A549 (cell line): Measurements from ENCODE around the gene WNT6. TPM values are rescaled to one million over a fixed set of nuclear protein-coding genes. Genes with fewer than 3 reads are reported as not detected.

Source experiments
- ATAC-seq, 2 experiments: fragments of 200-7000 bp in 1 of 2; fragments of >200 bp in 1 of 2; cut with Nextera tagmentation in 1 of 2; cut with Tn5 transposase in 1 of 2; 3 replicates each; pipeline versions ENCODE4 v1.8.0 to v1.9.1; 2018 to 2020; ENCODE audit warnings: mild to moderate bottlenecking in 1 of 2, moderate library complexity in 1 of 2
- CTCF ChIA-PET: fragments of 300-600 bp; sonication (Branson Sonifier 250); formaldehyde crosslinking; extraction: SDS; loops from one replicate; lab custom pipeline; 2021; ENCODE audit warnings: antibody characterized with exemption, inconsistent platforms; lab: Yijun Ruan, JAX
- POLR2A ChIA-PET: fragments of 350-600 bp; formaldehyde crosslinking; extraction: SDS; loops from one replicate; lab custom pipeline; 2021; ENCODE audit warnings: antibody characterized with exemption, inconsistent platforms; lab: Yijun Ruan, JAX
- DNase-seq, 2 experiments: peaks; one replicate each; pipeline versions ENCODE4 v3.0.0 to v3.0.0-alpha.2; 2011 to 2016; ENCODE audit warnings: low read depth in 1 of 2, low spot score in 1 of 2
- FAIRE-seq: peaks from 2 replicates; lab custom pipeline; 2011; peaks lifted over from hg19 to GRCh38; lab: Jason Lieb, UNC
- H3K27ac ChIP-seq, 2 experiments: fragments of >200 bp; sonication (Bioruptor Twin); formaldehyde crosslinking; 3 replicates each; pipeline ENCODE4 v1.5.1; 2016 to 2017
- H3K4me1 ChIP-seq: fragments of >200 bp; sonication (Bioruptor Twin); formaldehyde crosslinking; 3 replicates; pipeline ENCODE4 v1.6.1; 2016
- H3K4me2 ChIP-seq: fragments of >200 bp; sonication (Bioruptor Twin); formaldehyde crosslinking; 3 replicates; pipeline ENCODE4 v1.6.1; 2016
- H3K4me3 ChIP-seq: fragments of >200 bp; sonication (Bioruptor Twin); formaldehyde crosslinking; 3 replicates; pipeline ENCODE4 v1.5.1; 2016
- H3K9me3 ChIP-seq: fragments of >200 bp; sonication (Bioruptor Twin); formaldehyde crosslinking; 3 replicates; pipeline ENCODE4 v1.6.1; 2016
- CBX2 ChIP-seq: fragments of 200-600 bp; sonication (generic); IDR thresholded peaks from 2 replicates; pipeline ENCODE4 v1.6.1; 2016; ENCODE audit warnings: low read depth, mild to moderate bottlenecking, borderline replicate concordance
- EP300 ChIP-seq, 2 experiments: fragments of >200 bp; sonication (Bioruptor Twin); formaldehyde crosslinking; IDR thresholded peaks; 2 replicates in 1 of 2; 3 replicates in 1 of 2; pipeline ENCODE4 v1.6.1; 2016 to 2017
- ESRRA ChIP-seq: fragments of 150-350 bp; IDR thresholded peaks from 2 replicates; pipeline ENCODE4 v1.6.1; 2014; ENCODE audit warnings: mild to moderate bottlenecking, low read length, borderline replicate concordance
- FOSB ChIP-seq: fragments of 250-450 bp; sonication (Bioruptor Pico); IDR thresholded peaks from 2 replicates; pipeline ENCODE4 v1.5.0; 2020; ENCODE audit warnings: mild to moderate bottlenecking, moderate library complexity
- FOSL2 ChIP-seq, 2 experiments: fragments of 450-650 bp in 1 of 2; fragments of >200 bp in 1 of 2; sonication (Bioruptor Twin) in 1 of 2; formaldehyde crosslinking; IDR thresholded peaks; 2 replicates each; pipeline versions ENCODE4 v1.5.0 to v1.6.1; 2016 to 2020; ENCODE audit warnings: mild to moderate bottlenecking in 1 of 2, moderate library complexity in 1 of 2
- FOXS1 ChIP-seq: fragments of 250-450 bp; sonication (Bioruptor Pico); IDR thresholded peaks from 2 replicates; pipeline ENCODE4 v1.5.0; 2020; ENCODE audit warnings: mild to moderate bottlenecking, moderate library complexity
- HDAC2 ChIP-seq: fragments of 200-600 bp; sonication (generic); IDR thresholded peaks from 2 replicates; pipeline ENCODE4 v1.6.1; 2016
- HMGXB4 ChIP-seq: fragments of 250-450 bp; sonication (Bioruptor Pico); IDR thresholded peaks from 2 replicates; pipeline ENCODE4 v1.5.0; 2021; ENCODE audit warnings: mild to moderate bottlenecking, moderate library complexity, borderline replicate concordance
- HOXB13 ChIP-seq: fragments of 250-450 bp; sonication (Bioruptor Pico); IDR thresholded peaks from 2 replicates; pipeline ENCODE4 v1.5.0; 2020; ENCODE audit warnings: low read depth, mild to moderate bottlenecking, moderate library complexity
- JUNB ChIP-seq: fragments of >200 bp; sonication (Bioruptor Twin); formaldehyde crosslinking; IDR thresholded peaks from 2 replicates; pipeline ENCODE4 v1.6.1; 2016
- MAFK ChIP-seq: fragments of 450-650 bp; IDR thresholded peaks from 2 replicates; pipeline ENCODE4 v1.6.1; 2014; ENCODE audit not compliant: partially characterized antibody
- MYC ChIP-seq: IDR thresholded peaks from 2 replicates; pipeline ENCODE4 v1.6.1; 2012; ENCODE audit warnings: mild to moderate bottlenecking, inconsistent platforms, low read length, improper control_type of control experiment, borderline replicate concordance
- NFE2L2 ChIP-seq: fragments of 150-350 bp; conservative IDR thresholded peaks from 2 replicates; pipeline ENCODE4 v1.6.1; 2014; ENCODE audit warnings: low read length
- POLR2AphosphoS2 ChIP-seq: conservative IDR thresholded peaks from 2 replicates; pipeline ENCODE4 v1.6.1; 2012; ENCODE audit warnings: low read length, improper control_type of control experiment, inconsistent platforms
- RAD21 ChIP-seq, 2 experiments: fragments of >200 bp in 1 of 2; sonication (Bioruptor Twin) in 1 of 2; formaldehyde crosslinking in 1 of 2; IDR thresholded peaks in 1 of 2; conservative IDR thresholded peaks in 1 of 2; 2 replicates in 1 of 2; 3 replicates in 1 of 2; pipeline ENCODE4 v1.6.1; 2012 to 2018; ENCODE audit warnings: inconsistent platforms in 1 of 2
- RARB ChIP-seq: fragments of 250-450 bp; sonication (Bioruptor Pico); IDR thresholded peaks from 2 replicates; pipeline ENCODE4 v1.8.0; 2021; ENCODE audit warnings: mild to moderate bottlenecking, moderate library complexity
- RCOR1 ChIP-seq: fragments of 150-350 bp; IDR thresholded peaks from 2 replicates; pipeline ENCODE4 v1.6.1; 2014; ENCODE audit warnings: antibody characterized with exemption, low read length, low read depth
- SMC3 ChIP-seq: fragments of >200 bp; sonication (Bioruptor Twin); formaldehyde crosslinking; IDR thresholded peaks from 3 replicates; pipeline ENCODE4 v1.6.1; 2018; ENCODE audit warnings: inconsistent platforms
- TFCP2L1 ChIP-seq: fragments of 250-450 bp; sonication (Bioruptor Pico); IDR thresholded peaks from 2 replicates; pipeline ENCODE4 v1.5.0; 2021; ENCODE audit warnings: mild to moderate bottlenecking
- ZC3H11A ChIP-seq: fragments of 450-650 bp; IDR thresholded peaks from 2 replicates; pipeline ENCODE4 v1.6.1; 2014; ENCODE audit warnings: antibody characterized with exemption, mild to moderate bottlenecking
- ZNF302 ChIP-seq: fragments of 250-450 bp; sonication (Bioruptor Pico); IDR thresholded peaks from 2 replicates; pipeline ENCODE4 v1.9.0; 2021; ENCODE audit warnings: inconsistent platforms, mild to moderate bottlenecking, moderate library complexity
- ZSCAN20 ChIP-seq: fragments of 250-450 bp; sonication (Bioruptor Pico); IDR thresholded peaks from 2 replicates; pipeline ENCODE4 v1.8.0; 2022; ENCODE audit warnings: mild to moderate bottlenecking, moderate library complexity
- WGBS: methylation state at CpG from one replicate; pipeline ENCODE4 v1.1.6; 2017; ENCODE audit errors: missing lambda C conversion rate; 5-methylcytosine and 5-hydroxymethylcytosine counted together
- polyA plus RNA-seq, 4 experiments: library from polyadenylated mRNA; depleted of rRNA in 3 of 4; stranded (reverse); fragments of >200 nt; fragmentation: RNase III in 1 of 4; extraction: RNeasy Plus Mini Kit Qiagen cat#74134 plus additional on column Dnase treatment in 1 of 4; gene quantifications; 2 replicates in 3 of 4; 3 replicates in 1 of 4; pipeline ENCODE4 v1.2.3, GENCODE V29; 2011 to 2017

The WNT6 gene
- polyA plus RNA-seq, 2 of the 4 experiments (the other 2 are of a cell fraction) = 0.06 to 0.10 TPM

- H3K4me2 ChIP-seq = no peak overlapping the region
- TF ChIP-seq ZNF302 (CRISPR knock-in tag) (no peak), FOXS1 (CRISPR knock-in tag) (no peak), CBX2 (no peak), HMGXB4 (CRISPR knock-in tag) (no peak), POLR2AphosphoS2 (no peak), MAFK (no peak)
- H3K4me3 ChIP-seq = no peak overlapping the region
- DNase-seq (no peak), ATAC-seq (no peak), FAIRE-seq (no peak)
- WGBS = 82% methylated on average over 18 of the region's 23 CpGs
- CTCF ChIA-PET = interaction anchor here (21.9 to 23.0 kb wide), 2 partner anchors 5 to 11 kb away, joined by 665 read pairs; partner anchors contain the start of gene WNT10A
- H3K4me1 ChIP-seq = peaks cover 11% of the 10 kb centered on the region
- POLR2A ChIA-PET = no interaction called here
- H3K9me3 ChIP-seq = no peaks in the 10 kb centered on the region
- no peak overlapping the region for H3K27ac ChIP-seq
Observed at GRCh38 chr2:218889937-218890336, 30.3 kb downstream of the WNT6 start.

- Histone ChIP-seq H3K4me3 (no peak overlapping the region), H3K4me2 (no peak overlapping the region), H3K4me1 (peaks cover 14% of the 10 kb centered on the region), H3K27ac (no peak overlapping the region), H3K9me3 (no peaks in the 10 kb centered on the region)
- ChIA-PET POLR2A (no interaction called here), CTCF (interaction anchor here (1.3 to 23.0 kb wide), 3 partner anchors 5 to 43 kb away, joined by 3 to 665 read pairs (median 665); partner anchors contain the start of gene WNT10A)
- TF ChIP-seq RARB (CRISPR knock-in tag) = no peak
- TF ChIP-seq HDAC2 = no peak
- TF ChIP-seq HOXB13 (CRISPR knock-in tag) = no peak
- no peak for TF ChIP-seq NFE2L2
- TF ChIP-seq RAD21 (conservative IDR thresholded peaks at IDR 0.05 in 1 of 2, IDR thresholded peaks at IDR 0.05 in 1 of 2) = no peak
- no peak for TF ChIP-seq SMC3
- no peak for TF ChIP-seq ZSCAN20
- TF ChIP-seq FOSL2 (IDR thresholded peaks at IDR 0.05) = no peak
- TF ChIP-seq FOSL2 (CRISPR knock-in tag; IDR thresholded peaks at IDR 0.05) = no peak
- TF ChIP-seq TFCP2L1 = no peak
- TF ChIP-seq ESRRA = no peak
- no peak for TF ChIP-seq ZC3H11A
- no peak for TF ChIP-seq RCOR1
- TF ChIP-seq JUNB = no peak
- WGBS = 40% methylated on average over 3 of the region's 3 CpGs
- FAIRE-seq = no peak
- ATAC-seq = no peak
- no peak for DNase-seq
Observed at GRCh38 chr2:218890369-218890768, 30.8 kb downstream of the WNT6 start.

- Histone ChIP-seq H3K4me1 (peaks cover 20% of the 10 kb centered on the region), H3K4me2 (no peak overlapping the region), H3K4me3 (no peak overlapping the region), H3K9me3 (no peaks in the 10 kb centered on the region), H3K27ac (no peak overlapping the region)
- POLR2A ChIA-PET = no interaction called here
- CTCF ChIA-PET = interaction anchor here (1.0 to 21.9 kb wide), 9 partner anchors 13 to 204 kb away, joined by 3 to 665 read pairs (median 7); partner anchors contain the start of gene WNT10A
- no peak for DNase-seq
- ATAC-seq = no peak
- 65% methylated on average over 19 of the region's 19 CpGs for WGBS
- TF ChIP-seq JUNB (no peak), MAFK (peak; percentile 79), FOSB (no peak), EP300 (IDR thresholded peaks at IDR 0.05) (no peak), MYC (no peak)
- no peak for FAIRE-seq
Observed at GRCh38 chr2:218891275-218892135, 31.9 kb downstream of the WNT6 start.
